SK-N-SH (cell line): ENCODE data around the gene IGSF11. TPM values are rescaled to one million over a fixed set of nuclear protein-coding genes. Genes with fewer than 3 reads are reported as not detected.

ENCODE experiments used
- CTCF ChIA-PET: fragments of 300-600, 350-600 bp; formaldehyde crosslinking; extraction: SDS; loops from one replicate; lab custom pipeline; 2021; lab: Yijun Ruan, JAX
- POLR2A ChIA-PET: fragments of 350-600 bp; sonication (Branson Sonifier 250); formaldehyde crosslinking; extraction: SDS; loops from one replicate; lab custom pipeline; 2020; ENCODE audit warnings: antibody characterized with exemption, inconsistent platforms; lab: Yijun Ruan, JAX
- DNase-seq: peaks from one replicate; pipeline ENCODE4 v3.0.0; 2012
- H2AFZ ChIP-seq: fragments of 200-600 bp; sonication (generic); 2 replicates; pipeline ENCODE4 v1.8.1; 2016; ENCODE audit warnings: antibody characterized with exemption, mild to moderate bottlenecking, low read depth
- H3F3A ChIP-seq: fragments of 200-600 bp; sonication (generic); replicated peaks from 2 replicates; pipeline ENCODE3; 2016; ENCODE audit warnings: antibody characterized with exemption, mild to moderate bottlenecking; ENCODE audit not compliant: insufficient read depth
- H3K27ac ChIP-seq, 2 experiments: fragments of 200-500 bp in 1 of 2; fragments of 200-600 bp in 1 of 2; sonication (Bioruptor generic) in 1 of 2; sonication (generic), shearing (Covaris generic) in 1 of 2; 2 replicates each; pipeline versions ENCODE4 v1.5.1 to v1.6.1; 2014 to 2016; ENCODE audit warnings: low read depth in 2 of 2, inconsistent platforms in 1 of 2, low read length in 1 of 2, mild to moderate bottlenecking in 1 of 2, mixed read lengths in 1 of 2
- H3K27me3 ChIP-seq: fragments of 200-600 bp; sonication (generic), shearing (Covaris generic); 2 replicates; pipeline ENCODE4 v1.6.1; 2016; ENCODE audit warnings: mixed run types; ENCODE audit not compliant: insufficient read depth
- H3K36me3 ChIP-seq, 2 experiments: fragments of 200-500 bp in 1 of 2; fragments of 200-600 bp in 1 of 2; sonication (Bioruptor generic) in 1 of 2; sonication (generic) in 1 of 2; replicated peaks in 1 of 2; 2 replicates each; pipeline versions ENCODE3 to v1.5.1; 2014 to 2016; ENCODE audit warnings: low read length in 1 of 2, mild to moderate bottlenecking in 1 of 2; ENCODE audit not compliant: insufficient read depth in 2 of 2, control insufficient read depth in 1 of 2
- H3K4me1 ChIP-seq, 2 experiments: fragments of 200-500 bp in 1 of 2; fragments of 200-600 bp in 1 of 2; sonication (Bioruptor generic) in 1 of 2; sonication (generic), shearing (Covaris generic) in 1 of 2; 2 replicates each; pipeline versions ENCODE4 v1.5.1 to v1.6.1; 2014 to 2016; ENCODE audit warnings: low read depth in 1 of 2, low read length in 1 of 2, mixed run types in 1 of 2; ENCODE audit not compliant: insufficient read depth in 2 of 2, control insufficient read depth in 1 of 2
- H3K4me2 ChIP-seq: fragments of 200-600 bp; sonication (generic), shearing (Covaris generic); 2 replicates; pipeline ENCODE4 v1.6.1; 2017; ENCODE audit warnings: mixed run types
- H3K4me3 ChIP-seq, 2 experiments: fragments of 200-500 bp in 1 of 2; fragments of 200-600 bp in 1 of 2; sonication (Bioruptor generic) in 1 of 2; sonication (generic), shearing (Covaris generic) in 1 of 2; 2 replicates each; pipeline versions ENCODE4 v1.5.1 to v1.8.1; 2014 to 2016; ENCODE audit warnings: low read depth in 2 of 2, inconsistent platforms in 1 of 2, low read length in 1 of 2, mild to moderate bottlenecking in 1 of 2, mixed read lengths in 1 of 2, moderate library complexity in 1 of 2
- H3K79me2 ChIP-seq: fragments of 200-600 bp; sonication (generic); 2 replicates; pipeline ENCODE4 v1.8.1; 2017; ENCODE audit warnings: mild to moderate bottlenecking; ENCODE audit not compliant: insufficient read depth
- H3K9ac ChIP-seq: fragments of 200-600 bp; sonication (generic); 2 replicates; pipeline ENCODE4 v1.6.1; 2017; ENCODE audit warnings: mixed run types
- H3K9me2 ChIP-seq: fragments of 200-600 bp; sonication (generic); 2 replicates; pipeline ENCODE4 v1.6.1; 2017; ENCODE audit warnings: mixed run types
- H3K9me3 ChIP-seq: fragments of 200-600 bp; sonication (generic); 2 replicates; pipeline ENCODE4 v1.6.1; 2017; ENCODE audit warnings: mixed run types, mild to moderate bottlenecking, moderate library complexity
- H4K20me1 ChIP-seq: fragments of 200-600 bp; sonication (generic); 2 replicates; pipeline ENCODE4 v1.6.1; 2017; ENCODE audit warnings: mild to moderate bottlenecking, mixed run types; ENCODE audit not compliant: insufficient read depth
- ELF1 ChIP-seq: IDR thresholded peaks from 2 replicates; pipeline ENCODE4 v1.4.0; 2012
- EZH2phosphoT487 ChIP-seq: fragments of 200-600 bp; sonication (generic); IDR thresholded peaks from 2 replicates; pipeline ENCODE4 v1.6.1; 2017; ENCODE audit warnings: low read depth, mixed run types, mild to moderate bottlenecking, antibody characterized with exemption, moderate library complexity, borderline replicate concordance
- FOSL2 ChIP-seq: IDR thresholded peaks from 2 replicates; pipeline ENCODE4 v1.4.0; 2012; ENCODE audit warnings: low read depth, mild to moderate bottlenecking, moderate library complexity, borderline replicate concordance
- FOXJ3 ChIP-seq: sonication (generic); formaldehyde crosslinking; IDR thresholded peaks from 2 replicates; pipeline ENCODE4 v1.5.1; 2020; ENCODE audit warnings: mild to moderate bottlenecking, missing genetic modification reagents
- FOXM1 ChIP-seq: IDR thresholded peaks from 2 replicates; pipeline ENCODE4 v1.4.0; 2012; ENCODE audit warnings: low read depth, mild to moderate bottlenecking
- GABPA ChIP-seq: IDR thresholded peaks from 2 replicates; pipeline ENCODE4 v1.4.0; 2012; ENCODE audit warnings: low read depth, mild to moderate bottlenecking
- GATA2 ChIP-seq: sonication (generic); formaldehyde crosslinking; IDR thresholded peaks from 2 replicates; pipeline ENCODE4 v1.5.0; 2020; ENCODE audit warnings: mild to moderate bottlenecking, missing genetic modification reagents
- MAX ChIP-seq: IDR thresholded peaks from 2 replicates; pipeline ENCODE4 v1.4.0; 2012; ENCODE audit warnings: low read depth
- MEF2A ChIP-seq: IDR thresholded peaks from 2 replicates; pipeline ENCODE4 v1.4.0; 2012; ENCODE audit warnings: low read depth, borderline replicate concordance
- MXI1 ChIP-seq: IDR thresholded peaks from 2 replicates; pipeline ENCODE4 v1.6.1; 2012; ENCODE audit warnings: mild to moderate bottlenecking, low read depth, low read length, improper control_type of control experiment
- NFIC ChIP-seq: IDR thresholded peaks from 2 replicates; pipeline ENCODE4 v1.4.0; 2012; ENCODE audit warnings: borderline replicate concordance
- NRF1 ChIP-seq: IDR thresholded peaks from 2 replicates; pipeline ENCODE4 v1.6.1; 2012; ENCODE audit warnings: low read depth, mild to moderate bottlenecking, low read length
- PBX3 ChIP-seq: IDR thresholded peaks from 2 replicates; pipeline ENCODE4; 2012
- POLR2AphosphoS5 ChIP-seq: IDR thresholded peaks from 2 replicates; pipeline ENCODE4 v1.6.1; 2012; ENCODE audit warnings: low read depth, low read length
- SMC3 ChIP-seq: IDR thresholded peaks from 2 replicates; pipeline ENCODE4 v1.6.1; 2012; ENCODE audit warnings: low read depth, low read length, improper control_type of control experiment
- TAF1 ChIP-seq: IDR thresholded peaks from 2 replicates; pipeline ENCODE4 v1.6.1; 2012; ENCODE audit warnings: low read depth, mild to moderate bottlenecking, low read length, moderate library complexity, borderline replicate concordance
- TCF12 ChIP-seq: IDR thresholded peaks from 2 replicates; pipeline ENCODE4 v1.4.0; 2012
- USF2 ChIP-seq: fragments of 150-350 bp; IDR thresholded peaks from 2 replicates; pipeline ENCODE4 v1.6.1; 2017; ENCODE audit warnings: antibody characterized with exemption, low read length, low read depth, borderline replicate concordance
- WGBS: methylation state at CpG from one replicate; pipeline ENCODE4 v1.1.6; 2017; ENCODE audit warnings: low lambda C conversion rate; 5-methylcytosine and 5-hydroxymethylcytosine counted together
- polyA plus RNA-seq, 3 experiments: library from polyadenylated mRNA; depleted of rRNA; stranded (reverse); fragments of >200 nt; gene quantifications; 2 replicates each; pipeline ENCODE4 v1.2.3, GENCODE V29; 2012
- TF ChIP-seq, protein P1 (sequence below): IDR thresholded peaks from 2 replicates; pipeline ENCODE4 v1.6.1; 2012; ENCODE audit warnings: mild to moderate bottlenecking, low read depth, low read length, moderate library complexity
- TF ChIP-seq, protein P2 (sequence below): fragments of 150-350 bp; IDR thresholded peaks from 2 replicates; pipeline ENCODE4 v1.6.1; 2016; ENCODE audit warnings: mild to moderate bottlenecking, low read depth, low read length

IGSF11 gene
- polyA plus RNA-seq, 1 of the 3 experiments (the other 2 are of a cell fraction), result 0.07 TPM

GRCh38 chr3:119080364-119080763, 45.7 kb upstream of the IGSF11 start:
- ChIA-PET CTCF (interaction anchor here (0.7 to 2.4 kb wide), 2 partner anchors 13 to 197 kb away, joined by 3 to 19 read pairs; no protein-coding TSS in a partner anchor), POLR2A (no interaction called here)
- Histone ChIP-seq H3K4me1 (no peaks in the 10 kb centered on the region; a peak in 1 of 4 replicates), H3K36me3 (no peaks in the 10 kb centered on the region), H3K9me2 (no peaks in the 10 kb centered on the region), H3K27ac (no peak overlapping the region), H3K4me3 (no peak overlapping the region), H3K27me3 (no peaks in the 10 kb centered on the region), H3F3A (no peaks in the 10 kb centered on the region), H3K4me2 (no peak overlapping the region), H3K9ac (no peak overlapping the region), H3K79me2 (no peaks in the 10 kb centered on the region), H4K20me1 (no peaks in the 10 kb centered on the region), H2AFZ (no peak overlapping the region), H3K9me3 (no peaks in the 10 kb centered on the region)
- 17% methylated on average over 1 of the region's 1 CpG for WGBS
- TF ChIP-seq TAF1, result no peak
- TF ChIP-seq, protein P1, sequence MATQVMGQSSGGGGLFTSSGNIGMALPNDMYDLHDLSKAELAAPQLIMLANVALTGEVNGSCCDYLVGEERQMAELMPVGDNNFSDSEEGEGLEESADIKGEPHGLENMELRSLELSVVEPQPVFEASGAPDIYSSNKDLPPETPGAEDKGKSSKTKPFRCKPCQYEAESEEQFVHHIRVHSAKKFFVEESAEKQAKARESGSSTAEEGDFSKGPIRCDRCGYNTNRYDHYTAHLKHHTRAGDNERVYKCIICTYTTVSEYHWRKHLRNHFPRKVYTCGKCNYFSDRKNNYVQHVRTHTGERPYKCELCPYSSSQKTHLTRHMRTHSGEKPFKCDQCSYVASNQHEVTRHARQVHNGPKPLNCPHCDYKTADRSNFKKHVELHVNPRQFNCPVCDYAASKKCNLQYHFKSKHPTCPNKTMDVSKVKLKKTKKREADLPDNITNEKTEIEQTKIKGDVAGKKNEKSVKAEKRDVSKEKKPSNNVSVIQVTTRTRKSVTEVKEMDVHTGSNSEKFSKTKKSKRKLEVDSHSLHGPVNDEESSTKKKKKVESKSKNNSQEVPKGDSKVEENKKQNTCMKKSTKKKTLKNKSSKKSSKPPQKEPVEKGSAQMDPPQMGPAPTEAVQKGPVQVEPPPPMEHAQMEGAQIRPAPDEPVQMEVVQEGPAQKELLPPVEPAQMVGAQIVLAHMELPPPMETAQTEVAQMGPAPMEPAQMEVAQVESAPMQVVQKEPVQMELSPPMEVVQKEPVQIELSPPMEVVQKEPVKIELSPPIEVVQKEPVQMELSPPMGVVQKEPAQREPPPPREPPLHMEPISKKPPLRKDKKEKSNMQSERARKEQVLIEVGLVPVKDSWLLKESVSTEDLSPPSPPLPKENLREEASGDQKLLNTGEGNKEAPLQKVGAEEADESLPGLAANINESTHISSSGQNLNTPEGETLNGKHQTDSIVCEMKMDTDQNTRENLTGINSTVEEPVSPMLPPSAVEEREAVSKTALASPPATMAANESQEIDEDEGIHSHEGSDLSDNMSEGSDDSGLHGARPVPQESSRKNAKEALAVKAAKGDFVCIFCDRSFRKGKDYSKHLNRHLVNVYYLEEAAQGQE, result no peak
- TF ChIP-seq MEF2A, result no peak
- no peak for TF ChIP-seq ELF1
- TF ChIP-seq MXI1, result no peak
- TF ChIP-seq FOXJ3, result no peak
- no peak for TF ChIP-seq SMC3
- no peak for TF ChIP-seq USF2
- TF ChIP-seq TCF12, result no peak
- DNase-seq, result no peak

- Histone ChIP-seq H3K4me1 (no peaks in the 10 kb centered on the region), H3K4me3 (no peak overlapping the region), H4K20me1 (no peaks in the 10 kb centered on the region), H3K27ac (no peak overlapping the region), H3K9me2 (no peaks in the 10 kb centered on the region), H3K9me3 (no peaks in the 10 kb centered on the region), H3K9ac (no peak overlapping the region), H3K36me3 (no peaks in the 10 kb centered on the region), H2AFZ (no peak overlapping the region), H3F3A (no peaks in the 10 kb centered on the region), H3K79me2 (no peaks in the 10 kb centered on the region), H3K4me2 (no peak overlapping the region), H3K27me3 (no peaks in the 10 kb centered on the region)
- CTCF ChIA-PET, result interaction anchor here (2.8 kb wide), 1 partner anchor 189 kb away, joined by 16 read pairs; no protein-coding TSS in a partner anchor
- 82% methylated on average over 8 of the region's 36 CpGs for WGBS
- POLR2A ChIA-PET, result no interaction called here
- DNase-seq, result no peak
- TF ChIP-seq FOXM1 (no peak), MAX (no peak), GABPA (no peak), POLR2AphosphoS5 (no peak), EZH2phosphoT487 (no peak), NFIC (no peak), GATA2 (CRISPR knock-in tag) (no peak), PBX3 (no peak), FOSL2 (no peak), NRF1 (no peak), SMC3 (no peak), FOXJ3 (no peak)
- TF ChIP-seq, protein P2, sequence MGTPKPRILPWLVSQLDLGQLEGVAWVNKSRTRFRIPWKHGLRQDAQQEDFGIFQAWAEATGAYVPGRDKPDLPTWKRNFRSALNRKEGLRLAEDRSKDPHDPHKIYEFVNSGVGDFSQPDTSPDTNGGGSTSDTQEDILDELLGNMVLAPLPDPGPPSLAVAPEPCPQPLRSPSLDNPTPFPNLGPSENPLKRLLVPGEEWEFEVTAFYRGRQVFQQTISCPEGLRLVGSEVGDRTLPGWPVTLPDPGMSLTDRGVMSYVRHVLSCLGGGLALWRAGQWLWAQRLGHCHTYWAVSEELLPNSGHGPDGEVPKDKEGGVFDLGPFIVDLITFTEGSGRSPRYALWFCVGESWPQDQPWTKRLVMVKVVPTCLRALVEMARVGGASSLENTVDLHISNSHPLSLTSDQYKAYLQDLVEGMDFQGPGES, result no peak
Measured at GRCh38 chr3:119073258-119074001, 38.8 kb upstream of the IGSF11 start.
